Measurements from ENCODE around the gene SIRT2.
"Not testable (repeated sequence)": the region's sequence is repeated elsewhere in the genome, so short reads cannot be mapped to it uniquely, and the experiment has no call there.

The SIRT2 gene

GRCh38 chr19:38842439-38843174 is 56.8 kb downstream of the SIRT2 start:
- DNase-seq: no peak

GRCh38 chr19:38841787-38842438 is 57.5 kb downstream of the SIRT2 start:
- no peak for DNase-seq

- no peak for DNase-seq
Observed at GRCh38 chr19:38841180-38841766, 58.1 kb downstream of the SIRT2 start.

DNA sequence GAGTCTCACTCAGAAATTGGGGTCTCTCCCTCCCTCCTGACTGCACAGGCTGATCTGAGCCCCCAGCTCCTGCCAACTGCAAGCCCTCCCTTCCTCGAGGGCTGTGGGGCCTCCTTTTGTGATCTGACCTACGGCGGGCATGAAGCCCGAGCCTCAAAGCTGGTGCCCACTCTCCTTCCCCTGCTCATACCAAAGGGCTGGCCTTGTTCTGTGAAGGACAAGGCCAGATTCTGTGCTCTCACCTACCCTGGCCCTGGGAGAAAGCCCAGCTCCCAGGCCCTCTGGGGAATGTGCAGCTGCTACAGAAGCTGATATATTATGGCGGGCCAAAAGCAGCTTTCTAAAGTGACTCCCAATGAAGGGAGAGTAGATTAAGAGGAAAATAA is 58.8 kb downstream of the SIRT2 start:
- DNase-seq: no peak

GRCh38 chr19:38839816-38840582 is 59.4 kb downstream of the SIRT2 start:
- no peak for DNase-seq

DNA sequence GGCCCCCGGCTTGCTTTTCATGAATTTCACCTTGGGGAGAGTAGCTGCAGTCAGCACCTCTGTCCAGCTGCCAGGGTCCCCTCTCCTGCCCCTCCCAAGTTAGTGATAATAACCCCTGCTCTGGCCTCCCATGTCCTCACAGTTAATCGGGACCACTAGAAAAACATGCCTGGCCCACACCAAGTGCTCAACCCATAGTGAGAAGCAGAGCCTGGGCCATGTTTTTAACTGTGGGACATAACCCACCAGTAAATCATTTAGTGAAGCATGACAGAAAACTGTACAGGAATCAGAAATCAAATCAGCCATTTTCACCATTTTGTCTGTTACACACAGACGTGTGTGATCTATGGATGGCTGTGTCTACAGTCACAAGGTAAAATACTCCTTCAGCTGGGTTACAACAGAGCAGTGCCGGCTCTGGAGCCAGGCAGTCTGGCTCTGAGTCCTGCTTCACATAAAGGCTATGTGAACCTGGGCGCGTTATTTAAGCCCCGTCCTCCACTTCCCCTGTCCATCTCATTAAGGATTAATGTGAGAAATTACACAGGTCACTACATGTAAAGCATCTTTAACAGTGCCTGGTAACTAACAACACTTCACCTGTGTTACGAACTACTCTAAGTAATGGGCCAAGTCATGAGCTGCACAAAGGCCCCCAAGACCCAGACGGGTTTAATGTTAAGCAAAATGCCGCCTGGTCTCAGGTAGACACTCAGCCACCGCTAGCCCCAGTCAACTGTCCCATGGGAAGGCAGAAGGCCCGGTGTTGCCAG is 60.2 kb downstream of the SIRT2 start:
- DNase-seq: no peak

DNA sequence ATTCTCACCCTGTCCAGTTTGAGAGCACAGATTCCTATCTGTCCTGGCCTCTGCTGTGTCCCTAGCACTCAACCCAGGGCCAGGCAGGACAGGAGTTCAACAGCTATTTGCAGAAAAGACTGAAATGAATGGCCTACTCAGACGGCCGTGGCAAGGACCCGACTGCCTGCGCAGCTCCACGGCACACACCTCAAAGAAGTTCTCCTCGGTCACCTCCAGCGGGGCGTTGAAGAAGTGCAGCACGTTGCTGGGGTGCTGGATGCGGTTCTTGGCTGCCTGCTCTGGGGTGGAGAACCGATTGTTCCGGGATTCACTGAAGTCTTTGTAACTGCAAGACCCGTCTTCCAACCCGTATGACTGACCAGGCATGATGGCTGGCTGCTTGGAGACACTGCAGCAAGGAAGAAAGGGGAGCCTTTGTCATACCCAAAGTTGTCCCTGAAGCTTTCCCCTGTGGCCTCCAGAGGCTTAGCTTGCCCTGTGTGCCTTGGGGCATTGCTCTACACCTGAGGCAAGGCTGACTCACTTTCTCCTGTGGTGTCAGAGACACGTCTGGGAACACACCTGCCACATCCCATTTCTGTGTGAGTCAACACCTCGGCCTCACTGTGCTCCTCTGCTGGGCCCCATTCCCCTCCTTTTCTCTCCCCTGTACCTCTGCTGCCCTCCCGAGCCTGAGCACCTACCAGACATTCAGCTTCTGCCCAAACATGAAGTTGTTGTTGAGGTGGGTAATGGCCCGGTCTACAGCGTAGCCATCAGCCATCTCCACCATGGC is 61.0 kb downstream of the SIRT2 start:
- DNase-seq: no peak

DNA sequence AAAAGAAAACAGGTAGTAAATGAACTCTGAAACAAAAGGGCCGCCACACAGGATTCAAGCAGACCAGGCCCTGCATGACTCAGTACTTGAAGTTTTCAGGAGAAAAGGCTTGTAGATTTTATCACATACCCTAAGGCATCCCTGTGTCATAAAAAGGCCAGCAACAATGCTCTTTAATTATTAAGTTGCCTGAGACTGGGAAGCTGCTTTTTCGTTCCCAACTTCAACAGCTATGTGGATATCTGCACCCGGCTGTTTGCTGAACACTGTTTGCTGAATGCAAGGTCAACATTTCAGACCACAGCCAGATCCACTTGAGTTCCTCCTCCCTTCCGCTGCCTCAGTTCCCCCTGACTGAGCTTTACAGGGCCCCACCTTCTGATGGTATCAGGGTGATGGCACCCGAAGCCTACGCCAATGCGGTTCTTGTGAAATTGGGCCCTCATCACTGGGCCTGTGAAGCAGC is 61.7 kb downstream of the SIRT2 start:
- no peak for DNase-seq

- no peak for DNase-seq
Observed at GRCh38 chr19:38836983-38837626, 62.3 kb downstream of the SIRT2 start.

GRCh38 chr19:38836159-38836982 is 63.0 kb downstream of the SIRT2 start:
- no peak for DNase-seq

DNA sequence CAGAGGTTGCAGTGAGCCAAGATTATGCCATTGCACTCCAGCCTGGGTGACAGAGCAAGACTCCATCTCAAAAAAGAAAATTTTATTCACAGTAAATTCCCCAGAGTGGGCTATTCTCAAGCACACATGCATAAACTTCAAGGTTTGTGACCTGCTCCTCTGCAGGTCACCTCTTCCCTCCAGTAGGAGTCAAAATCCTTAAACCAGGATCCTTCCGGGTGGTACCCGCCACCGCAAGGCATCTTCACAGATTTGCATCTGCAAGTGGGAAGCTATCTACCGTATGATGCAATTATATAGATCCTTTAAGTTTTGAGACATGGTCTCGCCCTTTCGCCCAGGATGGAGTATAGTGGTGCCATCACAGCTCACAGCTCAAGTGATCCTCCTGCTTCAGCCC is 64.8 kb downstream of the SIRT2 start:
- DNase-seq: no peak

GRCh38 chr19:38834104-38834490 is 65.3 kb downstream of the SIRT2 start:
- no peak for DNase-seq

DNA sequence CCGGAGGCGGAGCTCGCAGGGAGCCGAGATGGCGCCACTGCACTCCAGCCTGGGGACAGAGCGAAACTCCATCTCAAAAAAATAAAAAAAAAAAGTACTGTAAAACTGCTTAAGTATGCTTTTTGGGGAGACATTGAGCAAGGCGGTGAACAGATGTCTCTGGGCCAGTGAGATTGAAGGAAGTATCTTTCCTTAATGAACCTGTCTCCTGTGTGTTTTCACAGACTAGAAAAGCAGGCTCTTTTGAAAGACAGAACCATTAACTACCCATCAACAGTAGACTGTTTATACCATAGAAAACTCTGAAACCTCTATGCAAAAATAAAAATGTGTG is 66.4 kb downstream of the SIRT2 start:
- DNase-seq: no peak

- DNase-seq: peak; percentile 68
Observed at GRCh38 chr19:38831142-38831605, 68.2 kb downstream of the SIRT2 start.

DNA sequence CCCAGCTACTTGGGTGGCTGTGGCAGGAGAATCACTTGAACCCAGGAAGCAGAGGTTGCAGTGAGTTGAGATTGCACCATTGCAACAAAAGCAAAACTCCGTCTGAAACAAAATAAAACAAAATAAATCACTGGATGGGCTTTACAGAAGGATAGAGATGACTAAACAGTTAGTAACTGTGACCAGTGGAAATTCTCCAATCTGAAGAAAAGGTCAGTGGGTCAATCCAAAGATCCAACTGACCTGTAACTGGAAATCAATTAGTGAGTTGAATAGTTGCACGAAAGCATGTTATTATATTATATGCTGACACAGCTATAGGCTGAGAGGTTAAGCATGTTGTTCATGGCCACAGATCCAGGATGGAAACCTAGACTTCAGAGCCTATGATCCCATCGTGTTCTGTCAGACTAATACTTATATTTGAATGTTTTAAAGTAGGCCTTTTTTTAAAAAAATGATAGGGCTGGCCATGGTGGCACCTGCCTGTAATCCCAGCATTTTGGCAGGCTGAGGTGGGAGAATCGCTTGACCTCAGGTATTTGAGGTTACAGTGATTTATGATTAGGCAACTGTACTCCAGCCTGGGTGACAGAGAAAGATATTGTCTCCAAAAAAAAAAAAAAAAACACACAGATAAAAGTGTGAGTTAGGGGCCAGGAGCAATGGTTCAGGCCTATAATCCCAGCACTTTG is 69.2 kb downstream of the SIRT2 start:
- DNase-seq: no peak

DNA sequence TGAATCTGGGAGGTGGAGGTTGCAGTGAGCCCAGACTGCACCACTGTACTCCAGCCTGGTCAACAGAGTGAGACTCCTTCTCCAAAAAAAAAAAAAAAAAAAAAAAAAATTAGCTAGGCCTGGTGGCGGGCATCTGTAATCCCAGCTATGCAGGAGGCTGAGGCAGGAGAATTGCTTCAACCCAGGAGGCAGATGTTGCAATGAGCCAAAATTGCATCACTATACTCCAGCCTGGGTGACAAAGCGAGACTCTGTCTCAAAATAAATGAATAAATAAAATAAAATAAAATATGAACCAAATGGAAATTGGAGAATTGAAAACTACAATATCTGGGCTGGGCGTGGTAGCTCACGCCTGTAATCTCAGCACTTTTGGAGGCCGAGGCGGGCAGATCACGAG is 70.2 kb downstream of the SIRT2 start:
- DNase-seq: not testable (repeated sequence)

All from NCI-H146 (cell line).